NOMO-1 (cell line): Measurements from ENCODE around the gene LPCAT3.

Experiments used
- DNase-seq, 2 experiments: peaks; one replicate each; lab custom pipeline; 2025; ENCODE audit not compliant: unreplicated experiment in 2 of 2; lab: John Stamatoyannopoulos, UW

Gene LPCAT3

DNA sequence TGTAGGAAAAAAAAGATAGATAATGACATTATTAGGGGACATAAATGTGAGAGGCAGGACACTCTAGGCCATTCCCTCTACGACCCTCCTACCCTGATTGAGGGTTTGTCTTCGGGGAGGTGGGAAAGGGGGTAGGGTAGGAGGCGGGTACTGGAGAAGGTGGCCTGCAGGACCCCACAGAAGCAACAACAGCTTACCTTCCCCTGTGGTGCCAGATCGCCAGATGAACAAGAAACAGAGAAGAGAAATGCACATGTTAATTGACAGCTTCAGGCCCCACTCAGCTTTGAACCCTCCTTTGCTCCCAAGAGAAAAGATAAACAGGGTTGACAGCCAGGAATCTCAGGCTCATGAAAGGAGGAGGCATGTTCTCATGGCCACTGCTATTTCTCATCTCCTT is 52.6 kb downstream of the LPCAT3 start:
- DNase-seq, result no peak

DNA sequence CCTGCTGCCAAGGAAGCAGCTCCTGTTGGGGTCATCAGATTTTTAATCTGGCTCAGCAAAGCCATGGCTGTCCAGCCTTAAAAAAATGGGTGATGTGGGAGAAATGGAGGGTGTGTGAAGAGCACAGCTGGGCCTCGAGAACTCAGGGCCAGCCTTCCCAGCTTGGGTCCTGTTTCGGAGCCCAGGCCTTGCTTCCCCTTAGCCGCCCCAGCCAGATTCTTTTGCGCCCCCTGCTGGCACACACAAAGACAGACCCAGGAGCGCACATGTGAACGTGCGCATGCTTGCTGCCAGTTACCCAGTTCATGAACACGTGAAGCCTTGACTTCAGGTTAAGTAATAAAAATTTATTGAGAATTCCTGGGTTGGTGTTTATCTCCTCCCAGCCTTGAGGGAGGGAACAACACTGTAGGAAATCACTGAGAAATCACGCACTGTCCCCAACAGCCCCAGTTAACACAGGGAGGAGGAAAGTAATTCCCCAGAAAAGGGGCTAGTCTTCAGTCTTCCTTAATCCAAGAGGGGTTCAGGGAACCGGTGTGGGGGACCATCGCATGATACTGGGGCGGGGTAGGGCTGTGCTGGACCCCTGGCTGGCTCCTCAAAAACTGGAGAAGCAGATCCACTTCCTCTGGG is 53.1 kb downstream of the LPCAT3 start:
- peak; percentile 73 to 86 for DNase-seq

DNA sequence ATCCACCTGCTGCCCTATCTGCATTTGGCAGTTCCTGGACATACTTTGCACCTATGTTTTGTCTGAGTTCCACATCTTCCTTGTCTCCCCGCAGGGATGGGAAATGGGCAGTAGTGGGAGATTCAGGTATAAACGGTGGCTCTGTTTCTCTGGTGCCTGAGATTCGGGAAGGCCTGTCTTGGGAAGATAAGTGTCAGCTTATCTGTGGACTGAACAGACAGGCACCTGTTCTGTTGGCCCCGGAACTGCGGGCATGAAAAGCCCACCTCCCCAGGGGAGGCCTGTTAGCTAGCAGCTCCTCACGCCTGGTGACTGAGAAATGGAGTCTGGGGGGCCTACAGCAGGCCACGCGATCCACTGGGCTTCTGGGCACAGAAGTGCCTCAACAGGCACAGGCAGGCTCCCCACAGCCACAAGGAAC is 53.7 kb downstream of the LPCAT3 start:
- no peak for DNase-seq

DNA sequence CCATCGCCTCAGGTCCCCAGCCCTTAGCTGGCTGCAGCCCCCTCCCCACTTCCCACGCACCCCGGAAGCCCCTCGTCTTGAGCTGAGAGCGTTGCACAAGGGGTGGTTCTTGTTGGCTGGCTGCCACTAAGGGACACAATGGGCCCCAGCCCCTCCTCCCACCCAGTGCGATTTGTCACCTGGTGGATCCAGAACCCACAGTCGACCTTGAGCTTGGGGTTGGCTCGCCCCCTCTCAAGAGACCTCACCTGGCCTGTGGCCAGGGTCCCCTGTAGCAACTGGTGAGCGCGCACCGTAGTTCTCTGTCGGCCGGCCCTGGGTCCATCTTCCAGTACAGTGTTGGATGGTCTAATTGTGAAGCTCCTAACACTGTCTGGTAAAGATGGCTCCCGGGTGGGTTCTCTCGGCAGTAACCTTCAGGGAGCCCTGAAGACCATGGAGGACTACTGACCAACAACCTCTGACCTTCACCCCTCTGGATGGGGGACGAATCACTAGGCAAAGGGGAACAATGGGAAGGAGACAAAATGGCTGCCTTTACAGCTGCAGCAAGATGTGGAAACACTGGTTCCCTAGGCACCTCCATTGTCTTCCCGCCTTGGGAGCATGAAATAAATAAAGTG is 54.4 kb downstream of the LPCAT3 start:
- DNase-seq, result no peak

DNA sequence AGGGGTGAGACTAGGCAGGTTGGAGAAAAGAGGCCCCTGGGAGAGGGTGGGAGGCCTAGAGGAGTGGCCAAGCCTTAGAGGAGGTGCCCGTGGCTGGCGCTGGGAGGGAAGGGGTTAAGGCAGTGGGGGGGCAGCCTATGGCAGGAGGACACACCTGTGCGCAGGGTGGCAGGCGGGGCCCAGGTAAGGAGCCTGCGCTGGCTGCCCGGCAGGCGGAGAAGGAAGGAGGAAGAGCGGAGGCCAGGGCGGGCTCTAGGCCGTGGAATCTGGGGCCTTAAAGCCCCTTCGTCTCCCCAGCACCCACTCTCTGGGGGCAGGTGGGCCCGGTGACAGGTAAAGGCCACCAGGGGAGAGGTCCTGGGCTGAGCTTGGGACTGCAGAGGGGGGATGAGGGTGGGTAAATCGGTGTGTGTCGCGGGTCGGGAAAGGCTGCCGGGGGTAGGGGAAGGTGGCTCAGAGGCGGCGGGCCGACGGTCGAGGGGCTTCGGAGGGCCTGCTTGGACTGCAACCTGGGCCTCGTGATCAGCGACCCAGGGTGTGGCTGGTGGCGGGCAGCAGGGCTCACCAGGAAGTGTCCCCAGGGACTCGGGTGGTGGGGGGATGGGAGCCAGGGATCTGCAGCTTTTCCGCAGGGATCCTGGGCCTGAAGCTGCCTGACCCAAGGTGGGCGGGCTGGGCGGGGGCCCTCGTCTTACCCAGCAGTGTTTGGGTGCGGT is 55.1 kb downstream of the LPCAT3 start:
- DNase-seq, result no peak

DNA sequence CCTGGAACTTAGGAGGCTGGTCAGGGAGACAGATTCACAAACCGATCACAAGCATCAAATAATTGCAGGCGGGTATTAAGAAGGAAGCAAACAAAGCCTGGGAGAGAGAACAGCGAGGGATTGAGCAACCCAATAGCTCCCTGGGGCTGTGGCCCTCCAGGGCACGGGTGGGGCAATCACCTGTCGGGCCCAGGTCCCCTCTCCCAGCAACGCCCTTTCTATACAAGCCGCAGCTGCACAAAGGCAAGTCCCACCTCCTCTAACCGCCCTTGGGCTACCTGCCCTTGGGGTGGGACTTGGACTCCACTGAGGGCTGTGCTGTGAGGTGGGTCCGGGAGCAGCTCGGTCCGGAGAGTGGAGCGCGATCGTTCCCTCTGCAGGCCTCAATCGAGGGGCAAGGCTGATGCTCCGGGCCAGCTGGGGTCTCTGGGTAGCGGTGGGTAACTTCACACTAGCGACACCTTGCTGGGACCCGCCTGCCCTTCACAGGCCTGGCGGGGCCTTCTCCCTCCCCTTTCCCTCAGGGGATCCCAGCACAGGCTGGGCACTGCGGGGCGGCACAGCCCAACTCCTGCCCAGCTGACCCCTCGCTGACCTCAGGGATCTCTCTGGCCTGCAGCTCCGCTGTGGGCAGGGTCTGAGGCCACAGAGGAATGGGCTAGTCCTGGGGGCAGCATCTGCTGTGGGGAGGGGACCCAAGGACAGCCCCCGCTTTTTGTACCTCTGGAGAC is 55.8 kb downstream of the LPCAT3 start:
- DNase-seq, result peak; percentile 52 to 55

DNA sequence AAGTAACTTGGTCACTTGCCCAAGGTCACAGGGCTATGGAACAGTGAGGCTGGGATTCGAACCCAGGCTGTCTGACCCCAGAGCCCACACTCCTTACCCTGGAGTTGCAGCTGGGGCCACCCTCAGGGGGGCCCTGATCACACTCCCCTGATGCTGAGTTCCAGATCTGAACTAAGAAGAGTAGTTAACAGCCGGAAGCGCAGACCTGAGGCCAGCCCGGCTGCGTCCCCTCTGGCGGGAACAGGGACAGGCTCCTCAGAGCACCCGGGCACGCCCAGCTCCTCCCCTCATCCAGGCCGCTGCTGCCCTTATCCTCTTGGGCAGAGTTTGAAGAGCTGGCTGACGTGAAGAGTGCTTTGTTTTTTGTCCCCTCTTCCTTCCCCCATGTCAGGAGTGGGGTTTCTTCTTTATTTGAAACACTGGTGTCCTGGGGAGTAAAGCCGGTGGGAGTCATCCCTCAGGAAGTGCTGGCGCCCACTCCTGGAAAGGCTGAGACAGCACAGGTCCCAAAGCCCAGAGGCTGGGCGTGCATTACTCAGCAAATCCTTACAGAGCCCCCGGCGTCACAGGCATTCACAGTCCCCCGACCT is 56.5 kb downstream of the LPCAT3 start:
- peak; percentile 71 to 83 for DNase-seq

DNA sequence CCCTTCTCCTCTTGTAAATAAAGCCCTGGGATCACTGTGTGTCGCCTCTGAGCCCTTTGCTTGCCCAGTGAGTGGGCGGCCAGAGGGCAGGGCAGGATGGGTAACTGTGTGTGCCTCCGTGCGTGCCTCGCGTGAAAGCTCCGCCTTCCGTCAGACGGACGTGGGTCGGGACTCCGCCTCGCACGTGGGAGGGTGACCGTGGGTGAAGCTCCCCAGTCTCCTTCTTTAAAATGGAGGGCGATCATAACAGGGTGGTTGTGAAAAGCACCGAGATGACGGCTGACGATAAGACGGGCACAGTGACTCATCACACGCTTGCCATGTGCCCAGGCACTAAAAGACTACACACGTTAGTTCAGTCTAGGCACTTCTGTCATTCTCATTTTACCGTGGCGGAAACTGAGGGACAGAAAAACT is 57.0 kb downstream of the LPCAT3 start:
- DNase-seq, result peak; percentile 12 to 61

DNA sequence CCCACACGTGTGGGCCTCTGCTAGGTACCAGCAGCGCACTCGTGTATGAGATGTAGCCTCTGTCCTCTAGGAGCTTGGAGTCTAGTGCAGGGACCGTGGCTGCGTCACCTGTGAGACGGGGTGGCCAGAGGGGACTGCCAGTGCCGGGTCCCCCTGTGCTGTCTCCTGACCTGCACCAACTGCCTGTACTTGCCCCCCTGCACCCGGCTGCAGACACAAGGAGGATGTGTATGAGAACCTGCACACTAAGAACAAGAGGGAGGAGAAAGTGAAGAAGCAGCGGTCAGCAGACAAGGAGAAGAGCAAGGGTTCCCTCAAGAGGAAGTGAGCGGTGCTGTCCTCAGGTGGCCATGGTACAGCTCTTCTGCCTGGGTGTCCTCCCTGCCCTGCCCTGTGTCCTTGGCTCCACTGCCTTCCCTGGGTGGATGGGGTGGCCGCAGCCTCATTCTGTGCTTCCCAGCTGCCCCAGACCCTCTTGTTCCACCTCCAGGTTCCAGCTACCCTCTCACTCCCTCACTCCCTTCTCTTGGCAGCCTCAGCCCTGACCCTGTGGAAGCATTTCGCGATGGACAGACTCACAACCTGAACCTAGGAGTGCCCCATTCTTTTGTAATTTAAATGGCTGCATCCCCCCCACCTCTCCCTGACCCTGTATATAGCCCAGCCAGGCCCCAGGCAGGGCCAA is 57.5 kb downstream of the LPCAT3 start:
- DNase-seq, result peak; percentile 59 to 62

DNA sequence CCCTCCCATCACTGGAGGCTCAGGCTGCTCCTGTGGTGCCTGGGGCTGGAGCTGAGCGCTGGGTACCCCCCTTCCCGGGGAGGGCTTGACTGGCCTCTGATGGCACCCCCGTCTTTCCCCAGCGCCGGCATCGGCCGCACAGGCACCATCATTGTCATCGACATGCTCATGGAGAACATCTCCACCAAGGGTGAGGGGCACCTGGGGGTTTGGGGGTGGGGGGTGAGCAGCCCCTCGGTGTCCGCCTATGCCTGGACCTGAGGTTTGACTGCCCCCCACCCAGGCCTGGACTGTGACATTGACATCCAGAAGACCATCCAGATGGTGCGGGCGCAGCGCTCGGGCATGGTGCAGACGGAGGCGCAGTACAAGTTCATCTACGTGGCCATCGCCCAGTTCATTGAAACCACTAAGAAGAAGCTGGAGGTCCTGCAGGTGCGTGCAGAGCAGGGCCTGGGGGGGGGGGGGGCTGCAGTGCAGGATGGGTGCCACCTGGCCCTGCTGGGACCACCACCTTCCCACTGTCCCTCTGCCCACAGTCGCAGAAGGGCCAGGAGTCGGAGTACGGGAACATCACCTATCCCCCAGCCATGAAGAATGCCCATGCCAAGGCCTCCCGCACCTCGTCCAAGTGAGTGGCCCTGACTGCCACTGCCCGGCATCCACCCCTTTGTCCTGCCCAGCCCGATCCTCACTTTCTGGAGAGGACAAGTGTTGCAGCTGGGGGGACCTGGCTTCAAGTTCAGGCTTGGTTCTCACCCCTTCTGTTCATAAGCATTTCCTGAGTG is 58.3 kb downstream of the LPCAT3 start:
- no peak for DNase-seq

DNA sequence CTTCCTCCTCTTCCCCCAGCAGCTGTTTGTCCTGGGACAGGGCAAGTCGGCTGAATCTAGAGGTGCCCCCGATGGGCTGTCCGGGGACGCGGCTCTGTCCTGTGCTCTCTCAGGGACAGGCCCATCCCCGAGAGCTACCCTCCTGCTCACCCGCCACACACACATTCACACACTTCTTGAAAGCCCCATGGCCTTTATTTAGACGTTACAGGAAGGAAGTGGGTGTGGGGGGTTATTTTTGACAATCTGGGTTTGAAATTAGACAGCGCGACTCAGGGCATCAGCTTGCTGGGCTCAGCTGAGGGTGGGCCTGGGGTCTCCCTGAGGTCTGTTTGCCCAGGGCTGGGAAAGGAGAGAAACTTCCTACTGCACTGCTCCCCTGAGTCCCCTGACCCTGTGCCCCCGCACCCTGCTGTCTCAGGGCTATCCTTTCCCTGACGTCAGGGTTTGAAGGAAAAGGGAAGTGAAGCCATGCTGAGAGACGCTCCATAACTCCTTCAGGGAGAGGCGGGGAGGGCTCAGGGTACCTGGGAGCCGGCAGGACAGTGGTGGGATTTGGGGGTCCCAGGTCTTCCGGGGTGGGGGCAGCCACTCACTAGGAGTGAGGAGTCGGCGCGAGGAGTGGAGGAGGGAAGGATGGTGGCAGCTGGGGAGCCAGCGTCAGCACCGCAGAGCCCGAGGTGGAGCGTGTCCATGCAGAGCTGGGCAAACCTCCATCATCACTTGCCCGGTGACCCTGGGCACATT is 59.0 kb downstream of the LPCAT3 start:
- peak; percentile 82 to 94 for DNase-seq

DNA sequence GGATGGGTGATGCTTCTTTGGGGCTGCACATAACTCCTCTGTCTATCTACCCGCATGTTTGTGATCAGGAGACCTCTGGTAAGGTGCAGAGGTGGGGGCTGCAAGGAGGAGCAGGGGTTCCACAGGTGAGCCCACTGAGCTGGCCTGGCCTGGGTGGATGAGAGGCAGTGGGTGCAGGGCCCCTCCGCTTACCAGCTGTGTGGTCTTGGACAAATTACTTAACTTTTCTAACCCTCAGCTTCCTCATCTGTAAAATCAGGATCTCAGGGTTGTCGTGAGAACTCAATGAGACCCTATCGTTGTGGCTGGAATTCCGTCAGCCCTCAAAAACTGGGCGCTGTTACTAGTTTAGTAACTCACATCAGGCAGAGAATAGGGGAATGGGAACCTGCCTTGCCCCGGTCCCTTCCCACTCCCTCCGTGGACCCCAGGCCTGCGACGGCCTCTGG is 59.6 kb downstream of the LPCAT3 start:
- peak in 1 of 2 experiments; percentile 48 for DNase-seq

DNA sequence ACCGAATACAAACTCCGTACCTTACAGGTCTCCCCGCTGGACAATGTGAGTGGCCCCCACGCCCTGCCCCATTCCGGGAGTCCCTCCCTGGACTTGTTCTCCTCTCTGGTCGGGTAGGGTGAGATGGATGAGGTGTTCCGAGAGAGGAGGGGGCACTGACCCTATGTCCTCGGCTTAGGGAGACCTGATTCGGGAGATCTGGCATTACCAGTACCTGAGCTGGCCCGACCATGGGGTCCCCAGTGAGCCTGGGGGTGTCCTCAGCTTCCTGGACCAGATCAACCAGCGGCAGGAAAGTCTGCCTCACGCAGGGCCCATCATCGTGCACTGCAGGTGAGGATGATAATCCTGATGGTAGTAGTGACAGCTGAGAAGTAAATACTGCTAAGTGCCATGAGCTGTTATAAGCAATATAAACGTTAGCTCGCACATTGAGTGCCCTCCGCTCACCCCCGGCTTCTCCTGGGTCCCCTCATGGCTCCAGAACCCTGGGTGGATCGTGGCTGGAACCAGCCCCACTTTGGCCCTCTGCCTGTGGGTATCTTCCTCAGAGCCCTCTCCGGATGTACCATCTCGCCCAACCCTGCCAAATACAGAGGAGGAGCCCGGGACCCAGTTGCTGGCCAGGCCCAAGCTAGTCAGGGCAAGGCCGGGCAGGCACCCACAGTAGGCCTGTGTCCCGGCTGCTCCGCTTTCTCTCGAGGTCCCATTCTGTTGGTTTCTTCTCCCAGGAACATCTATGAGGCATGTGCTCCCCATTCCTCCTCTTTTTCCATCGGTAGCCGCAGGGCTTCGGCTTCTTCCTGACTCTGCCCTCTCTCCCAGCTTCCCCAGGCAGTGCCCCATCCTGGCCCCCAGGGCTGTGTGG is 60.3 kb downstream of the LPCAT3 start:
- DNase-seq, result no peak

DNA sequence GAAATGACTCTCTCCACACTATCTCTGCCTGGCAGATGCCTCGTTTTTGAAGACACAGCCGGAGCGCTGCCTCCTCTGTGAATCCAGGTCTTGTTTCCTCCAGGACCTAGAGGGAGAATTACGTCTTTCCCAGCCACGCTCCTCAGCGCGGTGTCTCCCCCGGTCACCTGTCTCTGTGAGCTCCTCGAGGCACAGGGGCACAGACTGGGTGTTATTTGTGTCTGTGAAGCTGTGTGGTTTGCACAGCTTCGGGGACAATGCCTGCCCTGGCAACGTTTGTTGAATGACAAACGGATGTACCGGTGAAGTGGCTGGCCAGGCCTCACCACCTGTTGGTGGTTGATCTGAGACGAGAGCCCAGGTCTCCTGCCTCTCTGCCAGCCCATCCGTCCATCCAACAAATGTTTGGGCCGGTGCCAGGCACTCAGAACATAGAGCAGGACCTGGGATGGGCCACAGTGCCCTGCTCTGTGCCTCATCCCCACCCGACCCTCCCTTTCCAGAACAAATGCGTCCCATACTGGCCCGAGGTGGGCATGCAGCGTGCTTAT is 61.0 kb downstream of the LPCAT3 start:
- no peak for DNase-seq

DNA sequence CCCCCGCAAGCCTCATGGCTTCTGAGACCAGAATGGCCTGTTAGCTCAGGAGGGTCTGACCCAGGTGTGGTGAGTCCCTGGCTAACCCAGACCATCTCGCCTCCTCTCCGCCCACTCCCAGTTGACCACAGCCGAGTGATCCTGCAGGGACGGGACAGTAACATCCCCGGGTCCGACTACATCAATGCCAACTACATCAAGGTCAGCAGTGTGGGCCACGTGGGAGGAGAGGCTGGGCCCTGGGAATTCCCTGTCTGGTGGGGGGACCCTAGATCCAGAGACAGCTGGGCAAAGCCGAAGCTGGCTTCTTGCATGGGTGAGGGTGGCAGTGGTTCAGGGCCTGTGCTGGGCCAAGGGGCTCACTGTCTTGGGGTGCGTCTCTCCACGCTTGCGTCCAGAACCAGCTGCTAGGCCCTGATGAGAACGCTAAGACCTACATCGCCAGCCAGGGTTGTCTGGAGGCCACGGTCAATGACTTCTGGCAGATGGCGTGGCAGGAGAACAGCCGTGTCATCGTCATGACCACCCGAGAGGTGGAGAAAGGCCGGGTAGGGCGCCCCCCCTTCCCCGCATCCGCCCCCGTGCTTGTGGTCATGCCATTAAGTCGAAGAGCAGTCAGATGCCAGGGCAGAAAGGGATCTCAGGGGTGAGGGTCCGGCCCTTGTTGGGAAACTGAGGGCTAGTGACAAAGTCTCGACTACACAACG is 62.1 kb downstream of the LPCAT3 start:
- no peak for DNase-seq

DNA sequence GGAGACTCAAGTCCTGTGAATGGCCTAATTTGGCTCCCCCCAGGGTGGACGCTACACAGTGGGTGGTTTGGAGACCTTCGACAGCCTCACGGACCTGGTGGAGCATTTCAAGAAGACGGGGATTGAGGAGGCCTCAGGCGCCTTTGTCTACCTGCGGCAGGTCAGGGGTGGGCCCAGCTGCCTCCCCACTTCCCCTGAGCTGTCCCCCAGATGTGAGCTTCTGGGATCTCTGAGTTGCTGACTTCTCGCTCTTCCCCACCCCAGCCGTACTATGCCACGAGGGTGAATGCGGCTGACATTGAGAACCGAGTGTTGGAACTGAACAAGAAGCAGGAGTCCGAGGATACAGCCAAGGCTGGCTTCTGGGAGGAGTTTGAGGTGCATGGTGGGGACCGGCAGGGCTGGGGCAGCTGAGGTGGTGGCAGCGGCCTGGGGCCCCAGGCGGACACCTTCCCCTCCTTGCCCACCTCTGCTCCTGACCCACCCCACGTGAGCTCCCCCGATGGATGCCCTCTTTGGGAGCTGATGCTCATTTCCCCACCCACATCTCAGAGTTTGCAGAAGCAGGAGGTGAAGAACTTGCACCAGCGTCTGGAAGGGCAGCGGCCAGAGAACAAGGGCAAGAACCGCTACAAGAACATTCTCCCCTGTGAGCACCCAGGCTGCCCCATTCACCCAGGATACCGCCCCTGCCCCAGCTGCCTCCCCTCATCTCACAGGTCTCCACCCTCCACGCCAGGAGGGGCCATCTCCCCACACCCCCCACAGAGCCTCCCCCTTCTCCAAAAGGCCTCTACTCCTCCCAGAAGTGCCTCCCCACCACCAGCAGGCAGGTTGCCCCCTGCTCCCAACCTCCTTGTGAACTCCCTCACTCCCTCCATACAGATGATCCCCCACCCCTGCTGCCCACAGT is 62.9 kb downstream of the LPCAT3 start:
- no peak for DNase-seq
